D721Med (cell line): ENCODE measurements around the gene SLC66A2.

Experiments
- DNase-seq: peaks from one replicate; pipeline ENCODE4 v3.0.0; 2011; ENCODE audit warnings: low spot score; ENCODE audit not compliant: insufficient read length
- FAIRE-seq: peaks from 2 replicates; lab custom pipeline; 2011; peaks lifted over from hg19 to GRCh38; lab: Jason Lieb, UNC
- TF ChIP-seq, protein P1 (sequence below): IDR thresholded peaks from 2 replicates; pipeline ENCODE4 v1.5.1; 2012; ENCODE audit warnings: mild to moderate bottlenecking, control low read depth; ENCODE audit not compliant: insufficient read depth; ENCODE audit errors: missing control alignments

Gene SLC66A2

DNA sequence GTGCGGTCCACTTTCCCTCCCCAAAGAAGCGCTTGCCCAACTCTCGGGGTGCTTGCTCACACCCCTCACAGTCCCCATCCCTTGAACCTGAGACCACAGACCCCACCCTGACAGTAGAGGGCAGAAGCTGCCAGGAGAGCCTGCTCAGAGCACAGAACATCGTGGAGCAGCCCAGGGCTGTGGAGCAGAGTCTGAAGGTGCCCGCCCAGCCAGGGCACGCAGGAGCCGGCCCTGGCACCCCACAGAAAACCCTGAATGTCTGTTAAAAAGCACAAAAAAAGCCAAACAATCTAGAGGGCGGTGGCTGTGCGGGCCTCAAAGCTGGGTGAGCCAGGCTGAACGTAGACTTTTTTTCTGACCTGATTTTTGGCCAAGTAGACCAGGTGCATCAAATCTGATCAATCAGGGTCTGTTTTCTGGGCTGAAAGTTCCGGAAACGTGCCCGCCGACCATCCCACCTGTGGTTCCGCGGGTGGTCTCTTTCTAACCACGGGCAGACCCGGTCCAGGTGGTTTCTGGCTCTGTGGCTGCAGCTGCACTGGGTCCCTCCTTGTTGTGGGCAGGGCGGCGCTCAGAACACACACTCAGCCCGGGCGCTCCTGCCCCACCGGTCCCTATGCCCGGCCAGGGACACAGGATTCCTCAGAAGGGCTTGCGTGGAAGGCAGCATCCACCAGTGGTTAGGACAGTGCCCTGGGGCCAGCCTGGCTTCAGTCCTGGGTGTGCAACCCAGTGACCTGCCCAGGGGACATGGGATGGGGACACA is 66.3 kb downstream of the SLC66A2 start:
- TF ChIP-seq, protein P1, sequence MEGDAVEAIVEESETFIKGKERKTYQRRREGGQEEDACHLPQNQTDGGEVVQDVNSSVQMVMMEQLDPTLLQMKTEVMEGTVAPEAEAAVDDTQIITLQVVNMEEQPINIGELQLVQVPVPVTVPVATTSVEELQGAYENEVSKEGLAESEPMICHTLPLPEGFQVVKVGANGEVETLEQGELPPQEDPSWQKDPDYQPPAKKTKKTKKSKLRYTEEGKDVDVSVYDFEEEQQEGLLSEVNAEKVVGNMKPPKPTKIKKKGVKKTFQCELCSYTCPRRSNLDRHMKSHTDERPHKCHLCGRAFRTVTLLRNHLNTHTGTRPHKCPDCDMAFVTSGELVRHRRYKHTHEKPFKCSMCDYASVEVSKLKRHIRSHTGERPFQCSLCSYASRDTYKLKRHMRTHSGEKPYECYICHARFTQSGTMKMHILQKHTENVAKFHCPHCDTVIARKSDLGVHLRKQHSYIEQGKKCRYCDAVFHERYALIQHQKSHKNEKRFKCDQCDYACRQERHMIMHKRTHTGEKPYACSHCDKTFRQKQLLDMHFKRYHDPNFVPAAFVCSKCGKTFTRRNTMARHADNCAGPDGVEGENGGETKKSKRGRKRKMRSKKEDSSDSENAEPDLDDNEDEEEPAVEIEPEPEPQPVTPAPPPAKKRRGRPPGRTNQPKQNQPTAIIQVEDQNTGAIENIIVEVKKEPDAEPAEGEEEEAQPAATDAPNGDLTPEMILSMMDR = no peak
- FAIRE-seq (no peak), DNase-seq (no peak)

GRCh38 chr18:79884294-79884962 is 67.0 kb downstream of the SLC66A2 start:
- FAIRE-seq (no peak), DNase-seq (no peak)
- TF ChIP-seq, protein P1 = no peak

DNA sequence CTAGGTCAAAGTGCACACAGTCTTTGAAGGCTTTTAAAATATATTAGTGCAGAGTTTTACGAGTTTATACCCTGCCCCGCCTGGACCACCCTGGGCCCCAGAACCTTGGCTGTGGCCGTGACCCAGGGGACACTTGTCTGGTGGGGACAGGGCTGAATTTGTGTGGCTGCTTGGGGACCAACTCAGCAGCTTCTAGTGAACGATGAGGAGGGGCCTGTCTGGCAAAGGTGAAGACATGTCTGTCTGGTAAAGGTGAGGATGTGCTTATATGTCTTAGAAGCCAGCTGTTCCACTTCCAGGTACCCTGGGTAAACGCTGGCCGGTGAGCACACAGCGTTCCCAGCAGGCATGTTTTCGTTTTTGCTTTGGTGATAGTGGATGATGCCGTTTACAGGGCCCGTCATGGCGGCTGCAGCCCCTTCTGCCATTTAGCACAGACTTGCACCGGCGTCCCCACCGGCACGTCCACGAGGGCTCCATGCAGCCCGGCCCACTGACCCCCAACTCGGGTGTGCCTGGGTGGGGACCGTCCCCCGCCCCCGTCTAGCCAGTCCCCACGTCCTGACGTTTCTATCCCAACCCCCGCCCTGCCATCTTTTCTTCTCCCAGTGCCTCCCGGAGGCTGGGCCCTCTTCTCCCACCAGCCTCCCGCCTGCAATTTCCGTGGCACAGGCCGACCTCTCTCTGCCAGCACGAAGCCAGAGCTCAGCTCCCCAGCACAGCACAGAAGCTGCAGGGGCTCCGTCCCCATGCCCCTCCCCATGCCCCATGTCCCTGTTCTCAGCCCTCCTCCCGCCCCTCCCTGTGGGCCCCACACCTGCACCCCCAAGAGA is 67.8 kb downstream of the SLC66A2 start:
- FAIRE-seq = no peak
- TF ChIP-seq, protein P1 = no peak
- no peak for DNase-seq

- TF ChIP-seq, protein P1 = no peak
These were observed 68.8 kb downstream of the SLC66A2 start for GRCh38 chr18:79882522-79883241.

GRCh38 chr18:79881695-79882094 is 69.8 kb downstream of the SLC66A2 start:
- FAIRE-seq (no peak), DNase-seq (no peak)
- TF ChIP-seq, protein P1 = no peak

More at GRCh38 chr18:79882522-79883241, 68.8 kb downstream of the SLC66A2 start:
- DNase-seq (no peak), FAIRE-seq (no peak)

- FAIRE-seq = no peak
- no peak for DNase-seq
- TF ChIP-seq, protein P1 = no peak
These were observed 71.9 kb downstream of the SLC66A2 start for GRCh38 chr18:79879566-79879965.
